Measurements from ENCODE around the gene UCK1.

The UCK1 gene

GRCh38 chr9:131484051-131484445 is 47.0 kb downstream of the UCK1 start:
- Histone ChIP-seq H3K79me2 (ENCODE audit: insufficient read depth, low read length) (peaks cover 3% of the 10 kb centered on the region; the same call in 1 of the 2 replicates), H3K4me3 (ENCODE audit: low read depth in 1 of 2, low read length in 2 of 2) (no peak overlapping the region), H3K4me2 (ENCODE audit: insufficient read depth, low read length) (no peak overlapping the region), H3K9ac (ENCODE audit: low read depth, low read length) (no peak overlapping the region), H3K27ac (ENCODE audit: low read length) (no peak overlapping the region), H3K9me3 (ENCODE audit: insufficient read depth, low read length, severe bottlenecking) (no peaks in the 10 kb centered on the region), H4K20me1 (ENCODE audit: insufficient read depth, low read length) (peaks cover 51% of the 10 kb centered on the region; the same call in 1 of the 2 replicates), H3K27me3 (ENCODE audit: insufficient read depth, low read length, poor library complexity) (no peaks in the 10 kb centered on the region), H2AFZ (ENCODE audit: low read depth, low read length) (no peak overlapping the region), H3K4me1 (ENCODE audit: insufficient read depth, low read length) (no peaks in the 10 kb centered on the region), H3K36me3 (ENCODE audit: insufficient read depth, low read length) (peaks cover 97% of the 10 kb centered on the region)
- no peak for DNase-seq
- TF ChIP-seq, protein P1, sequence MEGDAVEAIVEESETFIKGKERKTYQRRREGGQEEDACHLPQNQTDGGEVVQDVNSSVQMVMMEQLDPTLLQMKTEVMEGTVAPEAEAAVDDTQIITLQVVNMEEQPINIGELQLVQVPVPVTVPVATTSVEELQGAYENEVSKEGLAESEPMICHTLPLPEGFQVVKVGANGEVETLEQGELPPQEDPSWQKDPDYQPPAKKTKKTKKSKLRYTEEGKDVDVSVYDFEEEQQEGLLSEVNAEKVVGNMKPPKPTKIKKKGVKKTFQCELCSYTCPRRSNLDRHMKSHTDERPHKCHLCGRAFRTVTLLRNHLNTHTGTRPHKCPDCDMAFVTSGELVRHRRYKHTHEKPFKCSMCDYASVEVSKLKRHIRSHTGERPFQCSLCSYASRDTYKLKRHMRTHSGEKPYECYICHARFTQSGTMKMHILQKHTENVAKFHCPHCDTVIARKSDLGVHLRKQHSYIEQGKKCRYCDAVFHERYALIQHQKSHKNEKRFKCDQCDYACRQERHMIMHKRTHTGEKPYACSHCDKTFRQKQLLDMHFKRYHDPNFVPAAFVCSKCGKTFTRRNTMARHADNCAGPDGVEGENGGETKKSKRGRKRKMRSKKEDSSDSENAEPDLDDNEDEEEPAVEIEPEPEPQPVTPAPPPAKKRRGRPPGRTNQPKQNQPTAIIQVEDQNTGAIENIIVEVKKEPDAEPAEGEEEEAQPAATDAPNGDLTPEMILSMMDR (IDR thresholded peaks at IDR 0.05; ENCODE audit: borderline replicate concordance, extremely low read depth, low read length, poor library complexity, severe bottlenecking) = no peak
- no peak for TF ChIP-seq EZH2 (IDR thresholded peaks at IDR 0.05; ENCODE audit: borderline replicate concordance, low read depth, low read length, severe bottlenecking)
- no peak for ATAC-seq (ENCODE audit: insufficient read depth, low read depth)

GRCh38 chr9:131483319-131484050 is 47.6 kb downstream of the UCK1 start:
- H3K4me2 ChIP-seq (ENCODE audit: insufficient read depth, low read length) = no peak overlapping the region
- ATAC-seq (ENCODE audit: insufficient read depth, low read depth) (no peak), DNase-seq (no peak)
- H3K27me3 ChIP-seq (ENCODE audit: insufficient read depth, low read length, poor library complexity) = no peaks in the 10 kb centered on the region
- TF ChIP-seq, protein P1 (IDR thresholded peaks at IDR 0.05; ENCODE audit: borderline replicate concordance, extremely low read depth, low read length, poor library complexity, severe bottlenecking) = no peak
- no peak for TF ChIP-seq EZH2 (IDR thresholded peaks at IDR 0.05; ENCODE audit: borderline replicate concordance, low read depth, low read length, severe bottlenecking)
- no peaks in the 10 kb centered on the region for H3K9me3 ChIP-seq (ENCODE audit: insufficient read depth, low read length, severe bottlenecking)
- H4K20me1 ChIP-seq (ENCODE audit: insufficient read depth, low read length) = peaks cover 47% of the 10 kb centered on the region; the same call in 1 of the 2 replicates
- no peaks in the 10 kb centered on the region for H3K4me1 ChIP-seq (ENCODE audit: insufficient read depth, low read length)
- no peak overlapping the region for H3K9ac ChIP-seq (ENCODE audit: low read depth, low read length)
- no peak overlapping the region for H2AFZ ChIP-seq (ENCODE audit: low read depth, low read length)
- H3K36me3 ChIP-seq (ENCODE audit: insufficient read depth, low read length) = peaks cover 97% of the 10 kb centered on the region
- H3K79me2 ChIP-seq (ENCODE audit: insufficient read depth, low read length) = peaks cover 5% of the 10 kb centered on the region; the same call in 1 of the 2 replicates
- H3K4me3 ChIP-seq (ENCODE audit: low read depth in 1 of 2, low read length in 2 of 2) = no peak overlapping the region
- H3K27ac ChIP-seq (ENCODE audit: low read length) = no peak overlapping the region

DNA sequence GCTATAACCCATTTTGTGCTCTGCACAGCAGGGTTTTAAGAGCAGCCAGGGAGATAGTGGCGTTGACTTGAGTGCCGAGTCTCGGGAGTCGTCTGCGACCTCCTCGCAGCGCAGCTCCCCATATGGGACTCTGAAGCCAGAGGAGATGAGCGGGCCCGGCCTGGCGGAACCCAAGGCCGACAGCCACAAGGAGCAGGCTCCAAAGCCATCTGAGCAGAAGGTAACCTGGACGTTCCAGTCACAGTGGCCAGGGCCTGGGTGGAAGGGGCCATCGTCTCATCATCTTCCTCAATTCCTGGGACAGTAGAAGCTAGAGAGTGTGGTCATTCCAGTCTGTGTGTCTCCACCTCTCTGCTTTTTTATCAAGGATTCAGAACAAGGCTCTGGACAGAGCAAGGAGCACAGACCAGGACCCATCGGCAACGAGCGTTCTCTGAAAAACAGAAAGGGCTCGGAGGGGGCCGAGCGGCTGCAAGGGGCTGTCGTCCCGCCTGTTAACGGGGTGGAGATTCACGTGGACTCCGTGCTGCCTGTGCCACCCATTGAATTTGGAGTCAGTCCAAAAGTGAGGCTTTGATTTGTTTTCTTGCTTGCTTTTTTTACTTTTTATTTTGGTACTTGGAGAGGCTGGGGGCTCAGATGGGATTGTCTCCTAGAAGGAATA is 48.6 kb downstream of the UCK1 start:
- Histone ChIP-seq H3K9me3 (ENCODE audit: insufficient read depth, low read length, severe bottlenecking) (no peaks in the 10 kb centered on the region), H3K4me2 (ENCODE audit: insufficient read depth, low read length) (no peak overlapping the region), H3K27ac (ENCODE audit: low read length) (no peak overlapping the region), H2AFZ (ENCODE audit: low read depth, low read length) (no peak overlapping the region), H3K9ac (ENCODE audit: low read depth, low read length) (no peak overlapping the region), H3K4me1 (ENCODE audit: insufficient read depth, low read length) (no peaks in the 10 kb centered on the region), H3K79me2 (ENCODE audit: insufficient read depth, low read length) (peaks cover 5% of the 10 kb centered on the region; the same call in 1 of the 2 replicates), H3K4me3 (ENCODE audit: low read depth in 1 of 2, low read length in 2 of 2) (no peak overlapping the region), H4K20me1 (ENCODE audit: insufficient read depth, low read length) (peaks cover 50% of the 10 kb centered on the region), H3K27me3 (ENCODE audit: insufficient read depth, low read length, poor library complexity) (no peaks in the 10 kb centered on the region), H3K36me3 (ENCODE audit: insufficient read depth, low read length) (peaks cover 95% of the 10 kb centered on the region)
- TF ChIP-seq, protein P1 (IDR thresholded peaks at IDR 0.05; ENCODE audit: borderline replicate concordance, extremely low read depth, low read length, poor library complexity, severe bottlenecking) = no peak
- TF ChIP-seq EZH2 (IDR thresholded peaks at IDR 0.05; ENCODE audit: borderline replicate concordance, low read depth, low read length, severe bottlenecking) = no peak
- ATAC-seq (ENCODE audit: insufficient read depth, low read depth) (no peak), DNase-seq (no peak)
